HCT116 (cell line): Measurements from ENCODE around the gene AKAP1. TPM values are rescaled to one million over a fixed set of nuclear protein-coding genes. Genes with fewer than 3 reads are reported as not detected.

ENCODE experiments used
- ATAC-seq: fragments of 200-7000 bp; cut with Tn5 transposase; 2 replicates; pipeline ENCODE4 v1.9.1; 2020; ENCODE audit warnings: mild to moderate bottlenecking, moderate library complexity
- BruUV-seq: library from RNA; stranded (reverse); fragments of 400-500 nt; replicated peaks from 2 replicates; lab custom pipeline; 2021; lab: Mats Ljungman, UMichigan
- CTCF ChIA-PET: fragments of 300-600 bp; sonication (Branson Sonifier 250); formaldehyde crosslinking; loops from one replicate; lab custom pipeline; 2021; ENCODE audit warnings: antibody characterized with exemption; lab: Charles Lee
- POLR2A ChIA-PET: fragments of 300-600, 350-600 bp; sonication (Branson Sonifier 250); formaldehyde crosslinking; loops from one replicate; lab custom pipeline; 2021; ENCODE audit warnings: antibody characterized with exemption; lab: Charles Lee
- RAD21 ChIA-PET, 2 experiments: fragments of 300-600 bp; sonication (Branson Sonifier 250); formaldehyde crosslinking; loops; one replicate each; lab custom pipeline; 2023; ENCODE audit warnings: low total read pairs in 2 of 2; ENCODE audit not compliant: uncharacterized antibody in 2 of 2, unreplicated experiment in 2 of 2, low non-redundant PET in 1 of 2; lab: Charles Lee
- DNase-seq: peaks from one replicate; pipeline ENCODE4 v3.0.0-alpha.2; 2010; ENCODE audit warnings: low read depth, low spot score
- H2AFZ ChIP-seq: fragments of 200-600 bp; shearing (Covaris generic), sonication (generic); 2 replicates; pipeline ENCODE4 v1.6.1; 2017; ENCODE audit warnings: low read depth, mixed run types, mixed read lengths, antibody characterized with exemption, low read length; ENCODE audit not compliant: poor library complexity, severe bottlenecking
- H3K27ac ChIP-seq: 2 replicates; pipeline ENCODE4 v1.5.1; 2012; ENCODE audit warnings: low read depth, low read length
- H3K27me3 ChIP-seq: fragments of 200-600 bp; sonication (generic); 2 replicates; pipeline ENCODE4 v1.6.1; 2016; ENCODE audit warnings: mixed run types, low read length, mixed read lengths; ENCODE audit not compliant: insufficient read depth
- H3K36me3 ChIP-seq, 2 experiments: fragments of 200-500 bp in 1 of 2; fragments of 200-600 bp in 1 of 2; sonication (Bioruptor generic) in 1 of 2; sonication (generic) in 1 of 2; 2 replicates each; pipeline versions ENCODE4 v1.5.1 to v1.6.1; 2014 to 2016; ENCODE audit warnings: low read length in 2 of 2, inconsistent platforms in 1 of 2, mixed read lengths in 1 of 2, mixed run types in 1 of 2; ENCODE audit not compliant: insufficient read depth in 2 of 2, control insufficient read depth in 1 of 2
- H3K4me1 ChIP-seq, 2 experiments: fragments of 200-600 bp in 1 of 2; sonication (generic) in 1 of 2; 2 replicates each; pipeline versions ENCODE4 v1.5.1 to v1.6.1; 2012 to 2017; ENCODE audit warnings: low read length in 2 of 2, inconsistent platforms in 1 of 2, mild to moderate bottlenecking in 1 of 2, mixed read lengths in 1 of 2, mixed run types in 1 of 2, moderate library complexity in 1 of 2; ENCODE audit not compliant: insufficient read depth in 2 of 2, control insufficient read depth in 1 of 2
- H3K4me2 ChIP-seq: fragments of 200-600 bp; sonication (generic); 2 replicates; pipeline ENCODE4 v1.6.1; 2017; ENCODE audit warnings: mixed run types, low read length, mixed read lengths
- H3K4me3 ChIP-seq, 2 experiments: fragments of 200-600 bp in 1 of 2; sonication (generic) in 1 of 2; replicated peaks in 1 of 2; 2 replicates each; pipeline ENCODE4 v1.5.1; 2011 to 2016; ENCODE audit warnings: low read length in 2 of 2, control low read depth in 1 of 2, low read depth in 1 of 2, mild to moderate bottlenecking in 1 of 2, mixed read lengths in 1 of 2, mixed run types in 1 of 2
- H3K79me2 ChIP-seq: fragments of 200-600 bp; sonication (generic); 2 replicates; pipeline ENCODE4 v1.6.1; 2017; ENCODE audit warnings: mild to moderate bottlenecking, mixed run types, low read length, moderate library complexity, mixed read lengths; ENCODE audit not compliant: insufficient read depth
- H3K9ac ChIP-seq: fragments of 200-600 bp; sonication (generic); 2 replicates; pipeline ENCODE4 v1.6.1; 2016; ENCODE audit warnings: low read length, mixed read lengths
- H3K9me2 ChIP-seq: fragments of 200-600 bp; sonication (generic), shearing (Covaris generic); 2 replicates; pipeline ENCODE4 v1.6.1; 2017; ENCODE audit warnings: mixed run types, mild to moderate bottlenecking, moderate library complexity; ENCODE audit not compliant: insufficient read depth
- H3K9me3 ChIP-seq, 2 experiments: fragments of 200-500 bp in 1 of 2; fragments of 200-600 bp in 1 of 2; sonication (Bioruptor generic) in 1 of 2; sonication (generic) in 1 of 2; 2 replicates each; pipeline ENCODE4 v1.6.1; 2014 to 2017; ENCODE audit warnings: low read length in 2 of 2, mixed read lengths in 2 of 2, inconsistent platforms in 1 of 2, low read depth in 1 of 2, mild to moderate bottlenecking in 1 of 2, mixed run types in 1 of 2, moderate library complexity in 1 of 2; ENCODE audit not compliant: control insufficient read depth in 1 of 2, insufficient read depth in 1 of 2
- H4K20me1 ChIP-seq: fragments of 200-600 bp; sonication (generic), shearing (Covaris generic); 2 replicates; pipeline ENCODE4 v1.6.1; 2017; ENCODE audit warnings: mixed run types, mild to moderate bottlenecking, moderate library complexity; ENCODE audit not compliant: insufficient read depth
- CBX3 ChIP-seq: IDR thresholded peaks from 2 replicates; pipeline ENCODE4 v1.6.1; 2012; ENCODE audit warnings: low read depth
- CEBPB ChIP-seq: IDR thresholded peaks from 2 replicates; pipeline ENCODE4 v1.6.1; 2012; ENCODE audit warnings: low read depth
- CTCF ChIP-seq, 3 experiments: fragments of 200-600 bp in 1 of 3; sonication (generic) in 1 of 3; IDR thresholded peaks in 2 of 3; conservative IDR thresholded peaks in 1 of 3; 2 replicates each; pipeline ENCODE4 v1.5.1; 2012 to 2017; ENCODE audit warnings: low read depth in 2 of 3, low read length in 2 of 3, antibody characterized with exemption in 1 of 3, borderline replicate concordance in 1 of 3, control low read depth in 1 of 3, mild to moderate bottlenecking in 1 of 3, mixed read lengths in 1 of 3, mixed run types in 1 of 3, moderate library complexity in 1 of 3; ENCODE audit not compliant: insufficient read depth in 1 of 3
- ELF1 ChIP-seq: IDR thresholded peaks from 2 replicates; pipeline ENCODE4 v1.6.1; 2012; ENCODE audit warnings: low read depth, borderline replicate concordance
- EZH2 ChIP-seq: fragments of 200-600 bp; sonication (generic); IDR thresholded peaks from 2 replicates; pipeline ENCODE4 v1.6.1; 2017; ENCODE audit warnings: antibody characterized with exemption, mixed run types
- FOSL1 ChIP-seq: IDR thresholded peaks from 2 replicates; pipeline ENCODE4 v1.6.1; 2012; ENCODE audit warnings: low read depth
- JUND ChIP-seq: IDR thresholded peaks from 2 replicates; pipeline ENCODE4 v1.6.1; 2012
- MAX ChIP-seq: IDR thresholded peaks from 2 replicates; pipeline ENCODE4 v1.6.1; 2012
- POLR2A ChIP-seq: IDR thresholded peaks from 2 replicates; pipeline ENCODE4 v1.7.0; 2011; ENCODE audit warnings: borderline replicate concordance; ENCODE audit not compliant: insufficient read depth, insufficient read length; ENCODE audit errors: extremely low read depth
- POLR2AphosphoS5 ChIP-seq: IDR thresholded peaks from 2 replicates; pipeline ENCODE4 v1.6.1; 2011; ENCODE audit warnings: mild to moderate bottlenecking, low read depth, low read length, moderate library complexity
- REST ChIP-seq: IDR thresholded peaks from 2 replicates; pipeline ENCODE4 v1.6.1; 2012; ENCODE audit warnings: low read depth
- SIN3A ChIP-seq: IDR thresholded peaks from 2 replicates; pipeline ENCODE4 v1.6.1; 2012; ENCODE audit warnings: low read depth
- YY1 ChIP-seq: IDR thresholded peaks from 2 replicates; pipeline ENCODE4 v1.6.1; 2011; ENCODE audit warnings: low read length, low read depth, moderate library complexity, mild to moderate bottlenecking; ENCODE audit not compliant: insufficient replicate concordance; ENCODE audit errors: extremely low read depth
- ZBTB33 ChIP-seq: IDR thresholded peaks from 2 replicates; pipeline ENCODE4 v1.6.1; 2011; ENCODE audit warnings: mild to moderate bottlenecking, low read length, moderate library complexity; ENCODE audit not compliant: insufficient replicate concordance; ENCODE audit errors: extremely low read depth
- intact Hi-C: fragments of 100-400 bp; cut with micrococcal nuclease; formaldehyde crosslinking; loops from 2 replicates; pipeline ENCODE4 v1.10.0; 2022
- total RNA-seq: library from RNA; stranded (reverse); gene quantifications from one replicate; pipeline ENCODE4 v1.2.1, GENCODE V29; 2021; ENCODE audit not compliant: unreplicated experiment

Gene AKAP1
- total RNA-seq, 1 experiment from 2014 or later, result 51.6 TPM

GRCh38 chr17:57168695-57169094 is 83.6 kb downstream of the AKAP1 start (continued):
- no peak for TF ChIP-seq CTCF (IDR thresholded peaks at IDR 0.05 in 2 of 3, conservative IDR thresholded peaks at IDR 0.05 in 1 of 3; ENCODE audit: borderline replicate concordance in 1 of 3, insufficient read depth in 1 of 3, low read depth in 2 of 3, low read length in 2 of 3)

GRCh38 chr17:57170866-57171265 is 85.8 kb downstream of the AKAP1 start:
- CTCF ChIA-PET, result no interaction called here

More at GRCh38 chr17:57170866-57171265, 85.8 kb downstream of the AKAP1 start:
- Histone ChIP-seq H3K27me3 (no peaks in the 10 kb centered on the region), H3K79me2 (no peaks in the 10 kb centered on the region), H3K27ac (no peak overlapping the region), H4K20me1 (no peaks in the 10 kb centered on the region), H3K9me3 (no peaks in the 10 kb centered on the region), H3K4me2 (no peak overlapping the region), H3K9me2 (no peaks in the 10 kb centered on the region), H3K9ac (no peak overlapping the region), H2AFZ (no peak overlapping the region), H3K36me3 (no peaks in the 10 kb centered on the region), H3K4me3 (no peak overlapping the region), H3K4me1 (peaks cover 5 to 11% of the 10 kb centered on the region in 2 experiments; a peak in 3 of 4 replicates)
- BruUV-seq, result no TSS peak
- DNase-seq, result no peak
- RAD21 ChIA-PET, result no interaction called here
- TF ChIP-seq FOSL1 (no peak), ZBTB33 (no peak), SIN3A (no peak), POLR2A (no peak), ELF1 (no peak), JUND (no peak), EZH2 (no peak), REST (no peak), CBX3 (no peak), POLR2AphosphoS5 (no peak), MAX (no peak), CEBPB (no peak), YY1 (no peak)
- intact Hi-C loops, result no loop called here
- POLR2A ChIA-PET, result no interaction called here
- no peak for ATAC-seq
